ENCODE data around the gene ADGRG7.

GRCh38 chr3:100563228-100563627, 46.2 kb upstream of the ADGRG7 start:
- TF ChIP-seq CTCF (conservative IDR thresholded peaks at IDR 0.05; ENCODE audit: low read length) (no peak), EZH2phosphoT487 (IDR thresholded peaks at IDR 0.05; ENCODE audit: borderline replicate concordance, low read depth, low read length) (no peak)

Measured in OCI-LY7 (cell line).